Skeletal muscle cell (primary cell): Measurements from ENCODE around the gene CHST15.

Source experiments
- DNase-seq: peaks from one replicate; pipeline ENCODE4 v3.0.0-alpha.2; 2010; ENCODE audit warnings: low read depth
- H3K4me3 ChIP-seq: 2 replicates; pipeline ENCODE4 v1.5.1; 2011; ENCODE audit warnings: low read depth, mild to moderate bottlenecking, control low read depth, low read length, moderate library complexity

Gene CHST15

GRCh38 chr10:123995461-123996131 is 97.8 kb downstream of the CHST15 start:
- no peak overlapping the region for H3K4me3 ChIP-seq
- peak; percentile 50 for DNase-seq

- DNase-seq: no peak
- peak overlapping the region; percentile 19 for H3K4me3 ChIP-seq
Observed at GRCh38 chr10:123995082-123995460, 98.3 kb downstream of the CHST15 start.

DNA sequence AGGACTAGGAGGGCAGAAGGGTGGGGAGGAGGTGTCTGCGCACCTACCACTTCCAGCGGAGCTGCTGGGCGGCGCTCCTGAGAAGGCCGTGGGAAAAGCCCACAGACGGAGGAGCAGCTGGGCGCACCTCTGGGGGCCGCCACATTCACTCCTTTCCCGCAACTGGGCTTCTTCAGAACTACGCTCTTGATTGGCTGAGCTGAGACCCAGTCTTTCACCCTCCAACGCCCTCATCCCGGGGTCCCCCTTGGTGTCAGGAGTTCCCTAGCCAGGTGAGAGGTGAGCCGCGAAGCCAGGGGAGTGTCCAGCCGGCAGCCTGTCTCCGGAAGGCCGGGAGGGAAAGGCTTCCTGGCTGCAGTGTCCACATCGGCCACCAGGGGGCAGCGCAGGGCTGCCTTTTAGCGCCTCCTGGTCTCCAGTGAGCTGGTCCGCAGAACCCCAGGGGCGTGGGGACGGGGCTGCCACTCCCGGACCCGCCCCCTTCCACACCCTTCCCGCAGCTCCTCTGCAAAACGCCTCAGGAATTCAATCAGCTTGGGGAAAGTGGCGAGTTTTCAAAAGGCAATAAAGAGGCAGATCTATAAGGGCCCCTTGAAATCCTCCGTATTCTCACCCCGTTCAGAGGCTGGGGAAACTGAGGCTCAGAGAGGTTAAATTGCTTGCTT is 98.8 kb downstream of the CHST15 start:
- DNase-seq: no peak

GRCh38 chr10:123993534-123994416 is 99.6 kb downstream of the CHST15 start:
- no peak for DNase-seq
- H3K4me3 ChIP-seq: no peak overlapping the region

More for the DNA sequence above, 98.8 kb downstream of the CHST15 start:
- peak overlapping the region; percentile 19 for H3K4me3 ChIP-seq

- H3K4me3 ChIP-seq: peak overlapping the region; percentile 17
- no peak for DNase-seq
Observed at GRCh38 chr10:123991611-123992570, 101.5 kb downstream of the CHST15 start.

DNA sequence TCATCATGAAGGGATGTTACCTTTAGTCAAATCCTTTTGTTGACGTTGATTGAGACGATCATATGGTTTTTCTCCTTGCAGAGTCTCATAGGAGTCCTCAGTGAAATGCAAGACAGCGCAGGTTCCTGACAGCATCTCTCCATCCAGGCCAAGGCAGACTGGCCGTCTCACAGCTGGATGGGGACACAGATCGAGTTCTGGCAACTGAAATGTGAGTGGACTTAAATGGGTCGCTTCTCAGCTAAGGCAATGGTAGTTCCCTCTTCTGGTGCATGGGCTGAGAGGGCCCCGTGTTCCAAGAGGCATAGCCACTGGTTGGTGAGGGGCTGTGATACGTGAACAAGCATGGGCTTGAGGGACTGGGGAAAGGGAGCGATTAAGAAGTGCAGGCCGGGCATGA is 102.5 kb downstream of the CHST15 start:
- no peak overlapping the region for H3K4me3 ChIP-seq
- no peak for DNase-seq

GRCh38 chr10:123988694-123989093 is 104.7 kb downstream of the CHST15 start:
- no peak overlapping the region for H3K4me3 ChIP-seq
- no peak for DNase-seq

DNA sequence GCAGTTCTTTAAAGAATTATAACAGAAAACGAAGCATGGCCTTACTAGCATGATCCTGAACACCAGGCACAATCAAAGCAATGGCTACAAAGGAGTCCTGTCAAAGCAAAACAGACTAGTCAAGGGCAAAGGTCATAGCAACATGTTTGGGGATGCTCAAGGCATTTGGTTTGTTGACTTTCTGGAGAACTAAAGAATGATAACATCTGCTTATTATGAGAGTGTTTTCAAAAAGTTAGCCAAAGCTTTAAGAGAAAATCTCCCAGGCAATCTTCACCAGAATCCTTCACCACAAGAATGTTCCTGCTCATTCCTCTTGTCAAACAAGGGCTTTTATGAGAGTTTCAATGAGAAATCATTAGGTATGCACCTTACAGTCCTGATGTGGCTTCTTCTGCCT is 106.7 kb downstream of the CHST15 start:
- DNase-seq: no peak
- no peak overlapping the region for H3K4me3 ChIP-seq

- H3K4me3 ChIP-seq: no peak overlapping the region
- DNase-seq: no peak
Observed at GRCh38 chr10:123974406-123974805, 119.0 kb downstream of the CHST15 start.

GRCh38 chr10:123972481-123973401 is 120.7 kb downstream of the CHST15 start:
- H3K4me3 ChIP-seq: no peak overlapping the region
- DNase-seq: no peak

DNA sequence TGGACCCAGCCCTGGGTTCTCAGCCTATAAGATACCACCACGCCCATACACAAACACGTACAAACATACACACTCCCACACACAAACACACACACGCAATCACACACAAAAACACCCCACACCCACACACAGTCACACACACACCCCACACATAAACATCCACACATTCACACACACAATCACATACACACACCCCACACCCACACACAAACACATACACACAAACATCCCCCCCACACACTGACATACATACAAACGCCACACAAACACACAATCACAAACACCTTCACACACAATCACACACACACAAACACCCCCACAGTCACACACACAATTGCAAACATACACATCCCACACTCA is 122.5 kb downstream of the CHST15 start:
- no peak for DNase-seq
- no peak overlapping the region for H3K4me3 ChIP-seq

- DNase-seq: no peak
- H3K4me3 ChIP-seq: no peak overlapping the region
Observed at GRCh38 chr10:123970207-123970926, 123.0 kb downstream of the CHST15 start.

DNA sequence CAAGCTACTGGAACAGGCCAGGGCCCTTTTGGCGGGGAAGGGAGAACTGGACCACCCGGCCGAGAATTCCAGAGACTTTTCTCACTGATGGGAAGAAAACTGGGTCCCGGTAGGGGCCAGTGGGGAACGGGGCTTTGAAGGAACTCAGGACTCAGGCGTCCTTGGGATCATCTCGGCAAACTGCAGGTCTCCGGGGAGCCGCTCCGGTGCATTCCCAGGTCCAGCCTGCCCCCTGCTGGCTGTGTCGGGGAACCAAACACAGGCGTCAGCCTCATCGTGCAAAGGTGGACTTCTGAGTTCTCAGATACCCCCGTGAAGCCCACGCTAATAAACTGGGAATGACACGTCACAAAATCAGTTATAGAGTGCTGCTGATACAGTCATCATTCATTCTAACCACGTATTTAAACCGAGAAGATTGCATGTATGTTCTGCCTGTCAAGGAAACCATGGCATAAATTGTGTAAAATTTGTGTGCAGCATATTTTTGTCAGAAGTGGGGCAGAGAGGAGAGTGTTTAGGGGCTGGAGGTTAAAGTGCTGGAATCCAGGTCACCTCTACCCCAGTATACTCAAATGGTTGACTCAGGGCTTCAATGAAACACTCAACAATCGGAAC is 125.7 kb downstream of the CHST15 start:
- no peak overlapping the region for H3K4me3 ChIP-seq
- no peak for DNase-seq

GRCh38 chr10:123966896-123967231 is 126.5 kb downstream of the CHST15 start:
- DNase-seq: no peak
- no peak overlapping the region for H3K4me3 ChIP-seq

- DNase-seq: no peak
- H3K4me3 ChIP-seq: no peak overlapping the region
Observed at GRCh38 chr10:123965973-123966895, 127.2 kb downstream of the CHST15 start.

DNA sequence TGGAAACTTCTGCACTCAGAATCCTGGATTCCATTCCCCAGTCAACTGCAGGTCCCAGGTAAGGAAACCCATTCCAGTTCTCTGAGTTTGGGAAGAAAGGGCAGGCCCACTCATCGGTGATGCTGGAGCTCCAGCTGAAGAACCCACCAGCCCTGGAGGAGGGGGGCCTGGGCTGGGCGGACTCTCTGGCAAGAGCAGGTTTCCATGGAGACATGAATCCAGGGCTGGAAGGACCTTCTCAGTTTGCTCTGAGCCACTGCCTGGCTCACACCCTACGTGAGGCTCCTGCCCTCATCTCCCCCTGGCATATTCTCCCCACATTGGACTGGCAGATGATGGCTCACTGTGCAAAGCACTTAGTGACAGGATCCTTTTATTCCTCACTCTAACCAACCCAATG is 128.4 kb downstream of the CHST15 start:
- H3K4me3 ChIP-seq: no peak overlapping the region
- DNase-seq: no peak
